ENCODE results near the gene IQCF5. TPM values are rescaled to one million over a fixed set of nuclear protein-coding genes. Genes with fewer than 3 reads are reported as not detected.
"Not testable (repeated sequence)": the region's sequence is repeated elsewhere in the genome, so short reads cannot be mapped to it uniquely, and the experiment has no call there.

Gene IQCF5
- total RNA-seq, 1 donor from 2014 or later, result not detected

GRCh38 chr3:51874889-51875288 is 512 bp downstream of the IQCF5 start:
- no peak for TF ChIP-seq CTCF (IDR thresholded peaks at IDR 0.05; ENCODE audit: partially characterized antibody, unreplicated experiment)

GRCh38 chr3:51874411-51874810 is 990 bp downstream of the IQCF5 start:
- no peaks in the 10 kb centered on the region for H3K36me3 Mint-ChIP-seq (ENCODE audit: unreplicated experiment)
- no peaks in the 10 kb centered on the region for H3K9me3 Mint-ChIP-seq (ENCODE audit: unreplicated experiment)
- no peak overlapping the region for H3K27ac Mint-ChIP-seq (ENCODE audit: unreplicated experiment)
- no peaks in the 10 kb centered on the region for H3K4me1 Mint-ChIP-seq (ENCODE audit: low read depth, unreplicated experiment)
- no peak overlapping the region for H3K4me3 Mint-ChIP-seq (ENCODE audit: unreplicated experiment)
- peaks cover 1% of the 10 kb centered on the region for H3K27me3 Mint-ChIP-seq (ENCODE audit: unreplicated experiment)
- no peak for DNase-seq
- TF ChIP-seq CTCF (IDR thresholded peaks at IDR 0.05; ENCODE audit: partially characterized antibody, unreplicated experiment), result no peak

More at GRCh38 chr3:51874889-51875288, 512 bp downstream of the IQCF5 start:
- DNase-seq, result no peak
- H3K27me3 Mint-ChIP-seq (ENCODE audit: unreplicated experiment), result peaks cover 2% of the 10 kb centered on the region
- no peaks in the 10 kb centered on the region for H3K9me3 Mint-ChIP-seq (ENCODE audit: unreplicated experiment)
- no peak overlapping the region for H3K27ac Mint-ChIP-seq (ENCODE audit: unreplicated experiment)
- H3K4me3 Mint-ChIP-seq (ENCODE audit: unreplicated experiment), result no peak overlapping the region
- H3K36me3 Mint-ChIP-seq (ENCODE audit: unreplicated experiment), result peaks cover 3% of the 10 kb centered on the region
- H3K4me1 Mint-ChIP-seq (ENCODE audit: low read depth, unreplicated experiment), result no peaks in the 10 kb centered on the region

GRCh38 chr3:51873876-51874275 is 1.5 kb downstream of the IQCF5 start:
- DNase-seq, result no peak
- Mint-ChIP-seq H3K4me1 (ENCODE audit: low read depth, unreplicated experiment) (no peaks in the 10 kb centered on the region), H3K36me3 (ENCODE audit: unreplicated experiment) (no peaks in the 10 kb centered on the region), H3K9me3 (ENCODE audit: unreplicated experiment) (no peaks in the 10 kb centered on the region), H3K4me3 (ENCODE audit: unreplicated experiment) (no peak overlapping the region), H3K27ac (ENCODE audit: unreplicated experiment) (no peak overlapping the region), H3K27me3 (ENCODE audit: unreplicated experiment) (peaks cover 1% of the 10 kb centered on the region)
- no peak for TF ChIP-seq CTCF (IDR thresholded peaks at IDR 0.05; ENCODE audit: partially characterized antibody, unreplicated experiment)

GRCh38 chr3:51873253-51873766 is 2.1 kb downstream of the IQCF5 start:
- DNase-seq, result no peak
- TF ChIP-seq CTCF (IDR thresholded peaks at IDR 0.05; ENCODE audit: partially characterized antibody, unreplicated experiment), result no peak
- Mint-ChIP-seq H3K9me3 (ENCODE audit: unreplicated experiment) (no peaks in the 10 kb centered on the region), H3K27ac (ENCODE audit: unreplicated experiment) (no peak overlapping the region), H3K36me3 (ENCODE audit: unreplicated experiment) (no peaks in the 10 kb centered on the region), H3K4me3 (ENCODE audit: unreplicated experiment) (no peak overlapping the region), H3K27me3 (ENCODE audit: unreplicated experiment) (peaks cover 1% of the 10 kb centered on the region), H3K4me1 (ENCODE audit: low read depth, unreplicated experiment) (no peaks in the 10 kb centered on the region)

GRCh38 chr3:51869304-51869703 is 6.1 kb downstream of the IQCF5 start:
- H3K36me3 Mint-ChIP-seq (ENCODE audit: unreplicated experiment), result no peaks in the 10 kb centered on the region
- H3K9me3 Mint-ChIP-seq (ENCODE audit: unreplicated experiment), result no peaks in the 10 kb centered on the region
- no peaks in the 10 kb centered on the region for H3K4me1 Mint-ChIP-seq (ENCODE audit: low read depth, unreplicated experiment)
- TF ChIP-seq CTCF (IDR thresholded peaks at IDR 0.05; ENCODE audit: partially characterized antibody, unreplicated experiment), result no peak
- no peak overlapping the region for H3K27ac Mint-ChIP-seq (ENCODE audit: unreplicated experiment)
- H3K4me3 Mint-ChIP-seq (ENCODE audit: unreplicated experiment), result no peak overlapping the region
- peaks cover 1% of the 10 kb centered on the region for H3K27me3 Mint-ChIP-seq (ENCODE audit: unreplicated experiment)
- no peak for DNase-seq

- H3K9me3 Mint-ChIP-seq (ENCODE audit: unreplicated experiment); H3K36me3 Mint-ChIP-seq (ENCODE audit: unreplicated experiment); H3K4me3 Mint-ChIP-seq (ENCODE audit: unreplicated experiment); H3K27ac Mint-ChIP-seq (ENCODE audit: unreplicated experiment); H3K4me1 Mint-ChIP-seq (ENCODE audit: low read depth, unreplicated experiment); H3K27me3 Mint-ChIP-seq (ENCODE audit: unreplicated experiment); DNase-seq: not testable (repeated sequence)
Observed at GRCh38 chr3:51868896-51869295, 6.5 kb downstream of the IQCF5 start.
